ENCODE results near the gene SLC35F5.
"Not testable (repeated sequence)": the region's sequence is repeated elsewhere in the genome, so short reads cannot be mapped to it uniquely, and the experiment has no call there.

Gene SLC35F5

DNA sequence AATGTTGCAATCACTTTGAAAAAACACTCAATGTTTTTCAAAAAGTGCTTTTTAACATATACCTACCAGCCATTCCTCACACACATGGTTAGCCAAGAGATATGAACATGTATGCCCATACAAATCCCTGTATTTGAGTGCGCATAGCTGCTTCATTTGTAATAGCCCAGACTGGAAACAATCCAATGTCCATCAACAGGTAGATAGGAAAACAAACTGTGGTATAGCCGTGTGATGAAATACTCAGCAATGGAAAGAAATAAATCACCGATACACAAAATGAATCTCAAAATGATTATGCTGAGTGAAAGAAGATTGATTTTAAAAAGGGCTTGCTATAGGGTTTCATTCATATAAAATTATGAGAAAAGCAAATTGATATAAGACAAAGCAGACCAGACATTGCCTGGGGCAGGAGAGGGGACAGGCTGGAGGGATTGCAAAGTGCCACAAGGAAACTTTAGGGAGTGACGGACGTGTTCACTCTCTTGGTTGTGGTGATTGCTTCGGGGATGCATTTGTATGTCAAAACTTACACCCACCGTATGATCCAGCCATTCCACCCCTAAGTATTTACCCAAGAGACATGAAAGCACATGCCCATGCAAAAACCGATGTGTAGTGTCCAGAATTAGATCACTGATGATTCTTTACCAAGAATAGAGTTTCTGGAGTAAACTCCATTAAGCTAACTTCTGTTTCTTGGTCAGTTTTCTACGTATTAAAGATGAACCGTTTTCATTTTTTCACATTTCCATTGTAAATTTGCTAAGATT, 93.0 kb downstream of the SLC35F5 start:
- DNase-seq; H3K27ac ChIP-seq; H3K36me3 ChIP-seq; H3K9me3 ChIP-seq (ENCODE audit: severe bottlenecking); H3K27me3 ChIP-seq (ENCODE audit: insufficient read depth, low read depth, severe bottlenecking); H3K4me3 ChIP-seq (ENCODE audit: low read depth, low read length): not testable (repeated sequence)

All from WERI-Rb-1 (cell line).